Measurements from ENCODE around the gene MLC1.

MLC1 gene

GRCh38 chr22:50085211-50085972, at the start of gene MLC1:
Gene MLC1 (minus strand): TSS chr22:50085426. CDS start chr22:50084902, 524 bp downstream.
- no peak for DNase-seq

- no peak for DNase-seq
These were observed 49.3 kb upstream of the MLC1 start for GRCh38 chr22:50134481-50134880.

GRCh38 chr22:50131894-50132293, 46.7 kb upstream of the MLC1 start:
- no peak for DNase-seq

- no peak for DNase-seq
These were observed 44.0 kb upstream of the MLC1 start for GRCh38 chr22:50129121-50129736.

- DNase-seq: no peak
These were observed 39.8 kb upstream of the MLC1 start for GRCh38 chr22:50125029-50125428.

GRCh38 chr22:50123119-50123518, 37.9 kb upstream of the MLC1 start:
- DNase-seq: no peak

GRCh38 chr22:50121202-50121740, 36.0 kb upstream of the MLC1 start:
- DNase-seq: no peak

GRCh38 chr22:50119768-50120251, 34.6 kb upstream of the MLC1 start:
- DNase-seq: no peak

GRCh38 chr22:50119169-50119767, 34.0 kb upstream of the MLC1 start:
- no peak for DNase-seq

- peak; percentile 16 for DNase-seq
These were observed 33.4 kb upstream of the MLC1 start for GRCh38 chr22:50118557-50119168.

- DNase-seq: no peak
These were observed 32.9 kb upstream of the MLC1 start for GRCh38 chr22:50118129-50118528.

GRCh38 chr22:50117168-50117762, 32.0 kb upstream of the MLC1 start:
- DNase-seq: no peak

- no peak for DNase-seq
These were observed 30.5 kb upstream of the MLC1 start for GRCh38 chr22:50115693-50116092.

- peak; percentile 47 for DNase-seq
These were observed 29.2 kb upstream of the MLC1 start for GRCh38 chr22:50114221-50115021.

- peak; percentile 4 for DNase-seq
These were observed 27.2 kb upstream of the MLC1 start for GRCh38 chr22:50112151-50113118.

GRCh38 chr22:50111056-50111455, 25.8 kb upstream of the MLC1 start:
- no peak for DNase-seq

GRCh38 chr22:50107529-50107928, 22.3 kb upstream of the MLC1 start:
- DNase-seq: no peak

- no peak for DNase-seq
These were observed 20.2 kb upstream of the MLC1 start for GRCh38 chr22:50105208-50106100.

GRCh38 chr22:50104141-50104544, 18.9 kb upstream of the MLC1 start:
- no peak for DNase-seq

GRCh38 chr22:50102946-50103345, 17.7 kb upstream of the MLC1 start:
- no peak for DNase-seq
